ENCODE measurements around the gene SUPT6H. TPM values are rescaled to one million over a fixed set of nuclear protein-coding genes. Genes with fewer than 3 reads are reported as not detected.
"Not testable (repeated sequence)": the region's sequence is repeated elsewhere in the genome, so short reads cannot be mapped to it uniquely, and the experiment has no call there.

SUPT6H gene
- polyA plus RNA-seq, 4 donors, result 67.0 to 74.3 (median 68.4) TPM

DNA sequence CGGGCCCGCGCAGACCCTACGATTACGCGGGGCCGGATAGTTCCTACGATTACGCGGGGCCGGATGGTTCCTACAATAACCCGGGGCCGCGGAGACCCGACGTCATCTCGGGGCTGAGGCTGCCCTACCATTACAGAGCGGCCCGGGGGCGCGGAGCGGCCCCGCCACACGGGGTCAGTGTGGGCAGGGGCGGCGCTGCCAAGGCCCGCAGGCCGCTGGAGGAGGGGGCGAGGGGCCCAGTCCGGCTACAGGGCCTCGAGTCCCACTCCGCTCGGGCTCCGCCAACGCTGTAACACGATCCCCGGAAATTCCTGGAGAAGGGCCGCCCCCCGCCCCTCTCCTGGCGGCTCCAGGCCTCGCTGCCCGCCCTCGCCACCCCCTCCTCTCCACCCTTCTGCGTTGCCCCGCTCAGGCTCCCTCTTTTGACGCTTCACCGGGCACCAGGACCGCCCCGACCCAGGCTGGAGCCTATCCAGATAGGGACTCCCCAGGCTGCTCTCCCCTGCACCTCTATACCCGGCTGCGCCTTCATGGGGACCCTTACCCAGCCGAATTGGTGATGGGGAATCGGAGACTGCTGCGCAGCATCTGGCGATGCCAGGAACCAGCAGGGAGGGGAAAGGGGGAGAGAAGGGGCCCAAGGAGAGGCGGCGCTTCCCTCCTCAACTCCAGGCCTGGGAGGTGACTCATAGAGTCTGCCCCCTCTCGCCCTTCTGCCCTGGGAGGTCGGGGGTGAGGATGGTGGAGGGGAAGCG, 55.8 kb downstream of the SUPT6H start, which contains the start of gene RAB34:
TSS of gene RAB34 (minus strand) at position 291 of the 755 bp plus-strand sequence. CDS start 602 bp downstream, outside the sequence.
- DNase-seq (ENCODE audit: low read depth in 4 of 4, low spot score in 3 of 4), result peak; percentile 84 to 87 (median 85)

GRCh38 chr17:28718333-28719020, 56.5 kb downstream of the SUPT6H start:
- peak in 1 of 4 donors; percentile 25 for DNase-seq (ENCODE audit: low read depth in 4 of 4, low spot score in 3 of 4)

DNA sequence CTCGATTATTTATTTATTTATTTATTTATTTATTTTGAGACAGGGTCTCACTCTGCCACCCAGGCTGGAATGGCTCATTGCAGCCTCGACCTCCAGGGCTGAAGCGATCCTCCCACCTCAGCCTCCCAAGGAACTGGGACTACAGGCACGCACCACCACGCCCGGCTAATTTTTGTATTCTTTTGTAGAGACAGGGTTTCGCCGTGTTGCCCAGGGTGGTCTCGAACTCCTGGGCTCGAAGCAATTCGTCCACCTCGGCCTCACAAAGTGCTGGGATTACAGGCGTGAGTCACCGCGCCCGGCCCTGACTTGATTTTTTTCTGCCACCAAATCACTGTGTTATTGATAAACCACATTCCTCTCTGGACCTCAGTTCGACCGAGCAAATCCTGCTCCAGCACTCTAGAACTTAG, 57.0 kb downstream of the SUPT6H start:
- DNase-seq (ENCODE audit: low read depth in 4 of 4, low spot score in 3 of 4), result no peak

- DNase-seq (ENCODE audit: low read depth in 4 of 4, low spot score in 3 of 4), result no peak
Measured at GRCh38 chr17:28720247-28720996, 58.4 kb downstream of the SUPT6H start.

- DNase-seq (ENCODE audit: low read depth in 4 of 4, low spot score in 3 of 4), result not testable (repeated sequence)
Measured at GRCh38 chr17:28720997-28721329, 59.0 kb downstream of the SUPT6H start.

- DNase-seq (ENCODE audit: low read depth in 4 of 4, low spot score in 3 of 4), result no peak
Measured at GRCh38 chr17:28722417-28723158, 60.6 kb downstream of the SUPT6H start.

- DNase-seq (ENCODE audit: low read depth in 4 of 4, low spot score in 3 of 4), result no peak
Measured at GRCh38 chr17:28723159-28723835, 61.3 kb downstream of the SUPT6H start.

GRCh38 chr17:28723836-28724499, 62.0 kb downstream of the SUPT6H start:
- DNase-seq (ENCODE audit: low read depth in 4 of 4, low spot score in 3 of 4), result not testable (repeated sequence)

- no peak for DNase-seq (ENCODE audit: low read depth in 4 of 4, low spot score in 3 of 4)
Measured at GRCh38 chr17:28724500-28725165, 62.6 kb downstream of the SUPT6H start.

- DNase-seq (ENCODE audit: low read depth in 4 of 4, low spot score in 3 of 4), result no peak
Measured at GRCh38 chr17:28725166-28725659, 63.2 kb downstream of the SUPT6H start.

DNA sequence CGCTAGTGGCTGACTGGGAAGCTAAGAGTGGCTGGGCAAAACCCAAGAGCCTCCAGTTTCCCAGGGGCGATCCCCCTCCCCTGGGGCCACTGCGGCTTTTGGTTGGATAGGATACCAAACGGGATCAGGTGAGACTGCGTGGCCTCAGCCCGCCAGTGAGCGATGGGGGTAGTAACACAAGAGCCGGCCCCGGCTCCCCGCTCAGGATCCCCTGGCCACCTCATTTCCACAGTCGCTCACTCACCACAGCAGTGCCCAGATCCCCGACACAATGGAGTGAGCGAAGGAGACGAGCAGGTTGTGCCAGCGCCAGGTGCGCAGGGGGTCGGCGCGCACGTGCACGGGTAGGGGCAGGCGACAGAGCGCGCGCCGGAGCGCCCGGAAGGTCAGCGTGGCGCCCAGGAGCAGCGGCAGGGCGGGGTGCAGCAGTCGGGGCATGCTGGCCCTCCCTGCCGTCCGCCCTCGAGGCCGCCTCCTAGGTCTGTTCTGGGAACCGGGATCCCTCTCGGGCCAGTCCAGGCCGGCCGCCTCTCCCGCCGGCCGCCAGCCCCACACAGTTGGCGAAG, 63.7 kb downstream of the SUPT6H start:
- DNase-seq (ENCODE audit: low read depth in 4 of 4, low spot score in 3 of 4), result no peak

GRCh38 chr17:28726226-28726626, 64.2 kb downstream of the SUPT6H start, which contains the start of gene TLCD1:
TLCD1 (minus strand) TSS chr17:28726233; CDS start chr17:28726097, 136 bp downstream.
- DNase-seq (ENCODE audit: low read depth in 4 of 4, low spot score in 3 of 4), result peak in 1 of 4 donors; percentile 68

GRCh38 chr17:28726627-28727491, 64.9 kb downstream of the SUPT6H start:
- DNase-seq (ENCODE audit: low read depth in 4 of 4, low spot score in 3 of 4), result peak in 3 of 4 donors; percentile 92 to 94 (median 93)

- DNase-seq (ENCODE audit: low read depth in 4 of 4, low spot score in 3 of 4), result peak in 2 of 4 donors; percentile 88 to 90
Measured at GRCh38 chr17:28728364-28729200, 66.6 kb downstream of the SUPT6H start, which contains the start of gene NEK8. NEK8 (plus strand) TSS chr17:28728788; CDS start chr17:28728814, 26 bp downstream.

DNA sequence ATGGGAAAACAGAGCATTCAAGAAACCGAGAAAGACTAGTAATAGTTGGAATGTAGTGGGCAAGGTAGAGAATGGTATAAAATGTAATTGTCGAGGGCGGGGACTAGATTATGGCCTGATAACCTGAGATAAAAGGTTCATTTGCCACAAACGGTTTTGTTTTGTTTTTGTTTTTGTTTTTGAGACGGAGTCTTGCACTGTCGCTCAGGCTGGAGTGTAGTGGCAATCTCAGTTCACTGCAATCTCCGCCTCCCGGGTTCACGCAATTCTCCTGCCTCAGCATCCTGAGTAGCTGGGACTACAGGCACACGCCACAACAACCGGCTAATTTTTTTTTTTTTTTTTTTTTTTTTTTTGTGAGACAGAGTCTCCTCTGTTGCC, 67.9 kb downstream of the SUPT6H start:
- DNase-seq (ENCODE audit: low read depth in 4 of 4, low spot score in 3 of 4), result no peak

DNA sequence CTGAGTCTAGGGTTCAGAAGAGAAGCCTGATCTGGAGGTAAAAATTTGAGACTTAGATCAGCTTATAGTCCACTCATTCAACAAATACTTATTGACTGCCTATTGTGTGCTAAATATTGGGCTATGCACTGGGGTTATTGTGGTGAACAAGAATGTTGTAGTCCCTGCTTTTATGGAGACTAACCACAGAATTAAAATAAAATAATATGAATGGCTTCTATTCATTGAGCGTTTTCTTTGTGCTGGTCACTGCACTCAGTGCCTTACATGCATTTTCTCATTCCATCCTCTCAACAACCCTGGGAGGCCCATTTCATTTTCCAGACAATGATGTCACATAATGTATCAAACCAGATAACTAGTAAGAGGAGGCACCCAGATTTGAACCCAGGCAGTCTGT, 71.3 kb downstream of the SUPT6H start:
- DNase-seq (ENCODE audit: low read depth in 4 of 4, low spot score in 3 of 4), result no peak

All from right renal pelvis (tissue), 4 donors.